Muscle layer of duodenum (tissue), 2 donors: Measurements from ENCODE around the gene RNASEH2B.

Experiments
- H3K27ac ChIP-seq: one replicate; pipeline ENCODE4 v1.7.0; 2013; ENCODE audit warnings: mild to moderate bottlenecking, low read length
- H3K27me3 ChIP-seq: one replicate; pipeline ENCODE4 v1.7.0; 2013; ENCODE audit warnings: low read depth, mild to moderate bottlenecking, control low read depth, low read length
- H3K36me3 ChIP-seq, 2 donors: one replicate each; pipeline ENCODE4 v1.7.0; 2013; ENCODE audit warnings: low read length in 2 of 2, control low read depth in 1 of 2, mild to moderate bottlenecking in 1 of 2; ENCODE audit not compliant: insufficient read depth in 2 of 2, control insufficient read depth in 1 of 2
- H3K4me1 ChIP-seq, 2 donors: one replicate each; pipeline ENCODE4 v1.7.0; 2013; ENCODE audit warnings: low read length in 2 of 2, mild to moderate bottlenecking in 2 of 2, control low read depth in 1 of 2, moderate library complexity in 1 of 2; ENCODE audit not compliant: insufficient read depth in 2 of 2, control insufficient read depth in 1 of 2
- H3K4me3 ChIP-seq, 2 donors: one replicate each; pipeline ENCODE4 v1.7.0; 2013; ENCODE audit warnings: low read length in 2 of 2, low read depth in 1 of 2, mild to moderate bottlenecking in 1 of 2
- H3K9me3 ChIP-seq, 2 donors: one replicate each; pipeline ENCODE4 v1.7.0; 2013; ENCODE audit warnings: low read length in 2 of 2, control low read depth in 1 of 2, mild to moderate bottlenecking in 1 of 2; ENCODE audit not compliant: control insufficient read depth in 1 of 2
- donor health status: healthy.

The RNASEH2B gene

DNA sequence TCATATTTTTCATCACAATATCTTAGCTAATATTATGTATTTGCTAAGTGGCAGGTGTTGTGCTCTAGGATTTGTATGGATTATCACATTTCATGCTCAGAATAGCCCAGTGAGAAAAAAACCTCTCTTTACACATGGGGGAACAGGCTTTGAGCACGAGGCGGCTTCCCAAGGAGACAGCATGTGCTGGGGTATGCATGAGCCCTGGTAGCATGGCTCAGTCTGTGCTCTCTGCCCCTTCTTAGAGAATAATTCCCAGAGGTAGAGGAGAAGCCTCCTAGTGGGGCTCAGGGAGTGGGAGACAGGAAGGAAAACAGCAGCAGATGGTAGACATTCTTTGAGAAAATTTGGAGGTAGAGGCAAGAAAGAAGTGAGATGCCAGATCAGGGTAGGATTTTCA is 31.6 kb downstream of the RNASEH2B start:
- H3K4me3 ChIP-seq, result no peak overlapping the region
- peaks cover 14 to 23% of the 10 kb centered on the region in 2 donors for H3K36me3 ChIP-seq
- no peaks in the 10 kb centered on the region for H3K27me3 ChIP-seq
- no peaks in the 10 kb centered on the region for H3K9me3 ChIP-seq
- H3K4me1 ChIP-seq, result no peaks in the 10 kb centered on the region
- no peak overlapping the region for H3K27ac ChIP-seq

DNA sequence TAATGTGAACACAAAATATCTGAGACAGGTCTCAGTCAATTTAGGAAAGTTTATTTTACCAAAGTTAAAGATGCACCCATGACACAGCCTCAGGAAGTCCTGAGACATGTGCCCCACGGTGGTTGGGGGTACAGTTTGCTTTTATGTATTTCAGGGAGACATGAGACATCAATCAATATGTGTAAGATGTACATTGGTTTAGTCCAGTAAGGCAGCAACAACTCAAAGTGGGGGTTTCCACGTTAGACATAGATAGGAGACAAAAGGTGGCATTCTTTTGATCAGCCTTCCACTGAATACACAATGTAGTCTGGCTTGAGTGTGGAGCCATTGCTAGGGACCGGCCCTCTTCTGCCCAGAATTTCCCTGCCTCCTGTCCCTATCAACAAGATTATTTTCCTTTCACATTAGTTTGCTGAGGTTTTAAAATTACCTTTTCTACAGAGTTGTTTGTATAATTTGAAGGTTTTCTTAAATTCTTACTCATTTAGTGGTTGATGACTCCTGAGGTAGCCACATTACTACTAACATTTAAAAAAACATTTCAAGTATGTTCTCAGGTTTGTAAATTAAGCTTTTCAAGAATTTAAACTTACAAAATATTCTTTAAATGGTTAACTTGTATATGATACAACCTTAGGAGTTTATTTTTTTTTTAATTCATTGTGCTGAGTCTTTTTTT is 33.2 kb downstream of the RNASEH2B start:
- Histone ChIP-seq H3K9me3 (no peaks in the 10 kb centered on the region), H3K4me3 (no peak overlapping the region), H3K4me1 (no peaks in the 10 kb centered on the region), H3K27me3 (no peaks in the 10 kb centered on the region), H3K27ac (no peak overlapping the region), H3K36me3 (peaks cover 14 to 20% of the 10 kb centered on the region in 2 donors)

DNA sequence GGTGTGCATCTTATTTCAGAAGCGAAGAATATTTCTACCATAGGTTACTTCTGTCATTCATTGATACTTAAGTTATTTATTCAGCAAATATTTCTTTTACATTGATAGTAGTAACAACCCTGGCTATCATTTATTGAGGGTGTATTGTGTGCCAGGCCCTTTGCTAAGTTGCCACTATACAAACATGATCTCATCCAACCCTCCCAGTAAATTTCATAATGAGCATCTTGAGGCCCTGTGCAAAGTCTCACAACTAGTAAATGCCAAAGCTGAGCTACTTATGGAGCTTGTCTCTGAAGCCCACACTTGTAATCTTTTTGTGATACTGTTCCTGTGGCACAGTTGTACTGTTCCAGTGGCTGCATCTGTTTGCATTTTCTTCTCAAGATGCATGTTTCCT is 36.1 kb downstream of the RNASEH2B start:
- H3K4me3 ChIP-seq, result no peak overlapping the region
- peaks cover 0 to 12% of the 10 kb centered on the region in 2 donors for H3K4me1 ChIP-seq
- no peak overlapping the region for H3K27ac ChIP-seq
- H3K36me3 ChIP-seq, result peaks cover 14 to 18% of the 10 kb centered on the region in 2 donors
- H3K9me3 ChIP-seq, result no peaks in the 10 kb centered on the region
- H3K27me3 ChIP-seq, result no peaks in the 10 kb centered on the region

DNA sequence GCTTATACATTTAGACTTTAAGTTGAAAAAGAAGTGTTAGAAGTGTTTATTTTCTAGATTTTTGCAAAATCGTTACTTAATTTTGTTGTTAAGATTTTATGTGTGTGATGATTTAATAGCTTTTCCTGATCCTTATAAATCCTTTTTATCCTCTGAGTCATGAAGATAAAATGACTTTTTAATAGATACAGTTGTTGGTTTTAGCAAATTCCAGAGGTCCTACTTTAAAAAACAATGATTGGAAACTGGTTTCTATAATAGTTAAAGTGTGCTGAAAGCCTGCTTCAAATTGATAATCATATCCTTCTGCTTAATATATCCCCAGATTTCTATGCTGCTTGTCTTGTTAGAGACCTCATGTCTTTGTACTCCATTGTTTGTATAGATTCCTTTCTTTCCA is 39.0 kb downstream of the RNASEH2B start:
- no peak overlapping the region for H3K27ac ChIP-seq
- peaks cover 0 to 19% of the 10 kb centered on the region in 2 donors for H3K4me1 ChIP-seq
- H3K9me3 ChIP-seq, result no peaks in the 10 kb centered on the region
- H3K4me3 ChIP-seq, result no peak overlapping the region
- no peaks in the 10 kb centered on the region for H3K27me3 ChIP-seq
- peaks cover 2 to 6% of the 10 kb centered on the region in 2 donors for H3K36me3 ChIP-seq

DNA sequence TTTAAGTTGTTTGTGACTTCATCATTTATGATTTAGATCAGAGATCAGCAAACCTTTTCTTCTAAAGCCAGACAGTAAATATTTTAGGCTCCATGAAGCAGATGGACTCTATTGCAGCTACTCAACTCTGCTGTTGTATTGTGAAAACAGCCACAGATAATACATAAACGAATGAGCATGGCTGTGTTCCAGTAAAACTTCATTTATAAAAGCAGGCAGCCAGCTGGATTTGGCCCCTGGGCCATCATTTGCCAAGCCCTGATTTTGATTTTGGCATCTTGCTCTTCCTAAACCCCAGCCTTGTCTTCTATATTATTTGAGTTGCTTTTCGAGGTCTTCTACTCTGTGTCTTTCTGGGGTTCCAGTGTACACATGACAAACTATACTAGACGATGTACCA is 41.3 kb downstream of the RNASEH2B start:
- H3K27me3 ChIP-seq, result no peaks in the 10 kb centered on the region
- no peak overlapping the region for H3K4me3 ChIP-seq
- H3K36me3 ChIP-seq, result no peaks in the 10 kb centered on the region
- H3K9me3 ChIP-seq, result no peaks in the 10 kb centered on the region
- peaks cover 0 to 19% of the 10 kb centered on the region in 2 donors for H3K4me1 ChIP-seq
- no peak overlapping the region for H3K27ac ChIP-seq

DNA sequence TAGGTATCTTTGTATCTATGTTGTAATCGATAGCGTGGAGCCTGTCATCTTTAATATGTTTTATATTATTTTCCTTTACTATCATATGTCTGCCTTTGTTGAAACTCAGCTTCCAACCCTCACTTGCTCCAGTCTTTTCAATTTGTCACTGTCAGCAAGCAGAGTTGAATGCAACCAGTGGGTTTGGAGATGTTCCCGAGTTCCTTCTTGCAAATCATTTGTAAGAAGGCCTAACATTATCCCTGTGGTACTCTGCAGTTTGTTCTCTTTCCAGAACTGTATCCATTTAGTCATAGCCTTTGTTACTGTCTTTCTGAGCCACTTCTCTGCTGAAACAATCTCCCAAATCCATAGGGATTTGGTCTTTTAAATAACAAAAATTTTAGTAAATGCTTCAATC is 41.8 kb downstream of the RNASEH2B start:
- no peak overlapping the region for H3K27ac ChIP-seq
- H3K36me3 ChIP-seq, result no peaks in the 10 kb centered on the region
- H3K4me3 ChIP-seq, result no peak overlapping the region
- peaks cover 0 to 19% of the 10 kb centered on the region in 2 donors for H3K4me1 ChIP-seq
- H3K9me3 ChIP-seq, result no peaks in the 10 kb centered on the region
- no peaks in the 10 kb centered on the region for H3K27me3 ChIP-seq

DNA sequence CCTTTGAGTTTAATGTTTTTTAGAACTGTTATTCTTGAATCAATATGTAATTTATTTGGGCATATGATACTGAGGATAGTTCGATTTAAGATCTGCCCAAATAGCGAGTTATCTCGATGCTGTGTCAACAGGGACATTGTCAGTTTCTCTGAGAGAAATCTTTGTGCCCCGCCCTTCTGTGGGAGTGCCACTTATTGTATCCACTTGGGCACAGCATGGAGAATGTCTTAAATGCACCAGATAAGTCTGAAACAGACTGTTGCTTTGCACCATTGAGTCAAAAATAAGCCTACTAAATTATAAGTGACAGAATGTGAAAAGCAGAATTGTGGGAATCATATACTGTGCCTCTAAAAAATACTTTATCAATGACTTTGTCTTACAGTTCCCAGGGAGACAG is 45.6 kb downstream of the RNASEH2B start:
- no peaks in the 10 kb centered on the region for H3K27me3 ChIP-seq
- no peaks in the 10 kb centered on the region for H3K9me3 ChIP-seq
- H3K4me1 ChIP-seq, result peaks cover 0 to 9% of the 10 kb centered on the region in 2 donors
- H3K4me3 ChIP-seq, result no peak overlapping the region
- no peak overlapping the region for H3K27ac ChIP-seq
- no peaks in the 10 kb centered on the region for H3K36me3 ChIP-seq

DNA sequence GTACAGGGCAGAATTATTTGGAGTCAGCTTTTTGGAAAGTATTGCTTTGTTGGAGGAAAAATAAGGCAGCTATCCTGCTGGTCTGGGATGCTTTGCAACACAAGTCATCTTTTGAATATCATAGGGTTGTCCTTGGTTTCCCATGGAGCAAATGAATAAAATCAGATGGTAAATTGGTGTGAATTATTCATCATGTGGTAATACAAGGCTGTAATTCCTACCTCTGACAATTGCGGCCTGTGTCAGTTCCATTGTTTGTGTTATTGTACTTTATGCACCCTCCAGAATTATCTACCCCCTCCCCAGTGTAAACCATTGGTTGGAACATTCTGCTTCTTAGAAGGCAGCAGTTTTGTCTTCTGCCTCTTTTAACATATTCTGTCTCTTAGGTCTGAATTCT is 46.2 kb downstream of the RNASEH2B start:
- peaks cover 0 to 7% of the 10 kb centered on the region in 2 donors for H3K4me1 ChIP-seq
- peaks cover 0 to 4% of the 10 kb centered on the region in 2 donors for H3K36me3 ChIP-seq
- no peak overlapping the region for H3K4me3 ChIP-seq
- H3K9me3 ChIP-seq, result no peaks in the 10 kb centered on the region
- no peaks in the 10 kb centered on the region for H3K27me3 ChIP-seq
- H3K27ac ChIP-seq, result no peak overlapping the region

DNA sequence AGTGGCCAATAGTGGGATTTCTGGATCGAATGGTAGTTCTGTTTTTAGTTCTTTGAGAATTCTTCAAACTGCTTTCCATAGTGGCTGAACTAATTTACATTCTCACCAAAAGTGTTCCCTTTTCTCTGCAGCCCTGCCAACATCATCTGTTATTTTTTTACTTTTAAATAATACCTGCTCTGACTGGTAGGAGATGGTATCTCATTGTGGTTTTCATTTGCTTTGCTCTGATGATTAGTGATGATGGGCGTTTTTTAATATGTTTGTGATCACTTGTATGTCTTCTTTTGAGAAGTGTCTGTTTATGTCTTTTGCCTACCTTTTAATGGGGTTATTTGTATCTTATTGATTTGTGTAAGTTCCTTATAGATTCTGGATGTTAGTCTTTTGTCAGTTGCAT is 48.0 kb downstream of the RNASEH2B start:
- no peak overlapping the region for H3K27ac ChIP-seq
- peaks cover 4 to 8% of the 10 kb centered on the region in 2 donors for H3K36me3 ChIP-seq

DNA sequence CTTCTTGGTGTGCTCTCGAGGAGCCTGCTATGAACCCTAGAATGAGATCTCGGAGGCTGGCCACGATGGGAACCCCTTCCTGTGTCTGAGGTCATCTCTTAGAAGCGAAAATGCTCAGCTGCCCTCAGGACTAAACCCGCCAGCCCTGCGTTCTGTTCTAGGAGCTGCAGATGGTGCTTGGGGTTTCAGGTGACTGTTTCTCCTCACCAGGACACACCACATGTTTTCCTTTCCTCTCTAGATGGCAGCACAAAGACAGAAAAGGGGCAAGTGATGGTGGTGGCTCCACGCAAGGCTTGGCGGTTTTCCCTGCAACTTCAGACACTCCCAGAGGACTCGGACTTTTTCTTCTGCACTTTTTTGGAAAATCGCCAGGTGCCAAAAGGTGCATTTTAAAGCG is 60.1 kb downstream of the RNASEH2B start:
- no peak overlapping the region for H3K4me3 ChIP-seq
- no peak overlapping the region for H3K27ac ChIP-seq
- no peaks in the 10 kb centered on the region for H3K9me3 ChIP-seq
- no peaks in the 10 kb centered on the region for H3K4me1 ChIP-seq
- H3K36me3 ChIP-seq, result peaks cover 11 to 15% of the 10 kb centered on the region in 2 donors
- no peaks in the 10 kb centered on the region for H3K27me3 ChIP-seq

More for the DNA sequence above, 48.0 kb downstream of the RNASEH2B start:
- Histone ChIP-seq H3K4me3 (no peak overlapping the region), H3K9me3 (no peaks in the 10 kb centered on the region), H3K4me1 (no peaks in the 10 kb centered on the region), H3K27me3 (no peaks in the 10 kb centered on the region)

DNA sequence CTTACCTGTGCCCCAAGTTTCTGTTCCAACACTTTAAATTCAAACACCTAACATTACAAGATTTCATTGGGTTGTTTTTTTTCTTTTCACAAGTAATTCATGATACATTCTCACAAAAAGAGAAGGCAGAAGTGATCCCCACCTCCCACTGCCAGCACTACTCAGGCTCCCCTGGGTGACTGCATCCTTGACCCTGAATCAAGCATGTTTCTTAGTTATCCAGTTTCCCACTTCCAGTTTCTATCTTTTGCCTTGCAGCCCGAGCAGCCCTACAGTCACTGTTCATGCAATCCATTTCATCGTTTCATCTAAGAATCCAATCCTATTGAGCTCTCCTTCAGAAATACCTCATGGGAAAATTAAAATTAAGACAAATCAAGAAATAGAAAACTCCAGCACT is 61.4 kb downstream of the RNASEH2B start:
- H3K27me3 ChIP-seq, result no peaks in the 10 kb centered on the region
- no peak overlapping the region for H3K4me3 ChIP-seq
- no peaks in the 10 kb centered on the region for H3K4me1 ChIP-seq
- no peaks in the 10 kb centered on the region for H3K9me3 ChIP-seq
- no peak overlapping the region for H3K27ac ChIP-seq
- H3K36me3 ChIP-seq, result peaks cover 5 to 18% of the 10 kb centered on the region in 2 donors

DNA sequence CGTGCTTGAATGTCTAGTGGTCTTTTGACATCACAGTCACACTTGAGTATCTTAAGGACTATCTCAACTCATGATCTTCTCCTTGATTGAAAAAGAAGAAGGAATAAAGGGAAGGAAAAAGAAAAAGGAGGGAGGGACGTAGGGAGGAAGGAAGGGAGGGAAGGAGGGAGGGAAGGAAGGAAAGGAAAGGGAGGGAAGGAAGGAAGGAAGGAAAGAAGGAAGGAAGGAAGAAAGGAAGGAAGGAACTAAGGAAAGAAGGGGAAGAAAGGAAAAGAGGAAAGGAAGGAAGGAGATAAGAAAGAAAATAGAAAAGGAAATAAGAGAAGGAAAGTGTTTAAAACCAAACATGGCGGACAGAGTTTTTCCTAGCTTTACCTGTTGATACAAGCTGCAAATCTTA is 64.7 kb downstream of the RNASEH2B start:
- no peaks in the 10 kb centered on the region for H3K9me3 ChIP-seq
- no peaks in the 10 kb centered on the region for H3K4me1 ChIP-seq
- H3K27me3 ChIP-seq, result no peaks in the 10 kb centered on the region
- H3K4me3 ChIP-seq, result no peak overlapping the region
- H3K27ac ChIP-seq, result no peak overlapping the region
- H3K36me3 ChIP-seq, result peaks cover 0 to 14% of the 10 kb centered on the region in 2 donors
